ENCODE data around the gene GRK5.
"Not testable (repeated sequence)": the region's sequence is repeated elsewhere in the genome, so short reads cannot be mapped to it uniquely, and the experiment has no call there.

Gene GRK5

DNA sequence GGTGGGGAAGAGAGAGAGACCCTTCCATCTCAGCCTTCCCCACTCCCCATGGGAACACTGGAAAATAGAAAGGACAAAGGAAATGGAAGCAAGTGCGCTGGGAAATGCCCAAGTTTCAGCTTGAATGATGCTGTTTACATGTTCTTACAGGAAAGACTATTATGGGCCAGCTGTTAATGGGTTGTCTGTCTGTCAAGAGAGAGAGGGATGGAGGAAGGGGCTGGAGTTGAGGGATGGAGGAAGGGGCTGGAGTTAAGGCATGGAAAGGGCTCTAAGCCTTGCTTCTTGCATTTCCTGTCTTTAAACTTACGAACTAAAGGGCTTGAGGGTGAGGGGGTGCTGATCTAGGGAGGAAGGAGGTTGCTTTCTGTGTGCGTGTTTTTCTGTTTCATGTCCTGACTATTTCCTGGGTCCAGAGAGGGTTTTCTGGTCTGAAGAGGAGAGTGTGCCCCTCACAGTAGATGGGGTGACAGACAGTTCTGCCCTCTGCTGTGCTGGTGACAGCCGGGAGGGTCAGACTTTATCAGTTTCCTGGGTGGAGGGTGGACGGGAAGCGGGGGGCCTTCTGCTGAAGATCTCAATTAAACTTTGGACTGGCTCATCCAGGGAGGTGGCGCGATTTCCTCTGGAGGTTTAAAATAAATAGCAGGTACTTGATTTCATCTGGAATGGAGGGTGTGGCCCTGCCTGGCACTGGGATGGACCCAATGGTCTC lies 30.5 kb downstream of the GRK5 start:
- Histone ChIP-seq H3K4ac (ENCODE audit: low read depth, low read length) (no peak overlapping the region), H3K79me2 (ENCODE audit: control insufficient read depth, insufficient read depth, low read length) (no peaks in the 10 kb centered on the region), H3K36me3 (ENCODE audit: control insufficient read depth, insufficient read depth, low read length) (no peaks in the 10 kb centered on the region), H3K4me1 (ENCODE audit: control insufficient read depth, low read depth, low read length) (peaks cover 9% of the 10 kb centered on the region), H3K27ac (ENCODE audit: low read depth, low read length) (peak overlapping the region; percentile 29), H2BK120ac (ENCODE audit: low read depth, low read length) (no peak overlapping the region), H2BK15ac (replicated peaks; ENCODE audit: low read depth) (no peak overlapping the region), H3K9ac (ENCODE audit: low read length) (no peak overlapping the region), H3K56ac (ENCODE audit: low read length) (peak overlapping the region; percentile 11), H2BK5ac (ENCODE audit: low read length) (no peak overlapping the region), H4K5ac (ENCODE audit: low read length) (no peak overlapping the region), H2AK5ac (ENCODE audit: low read length) (no peak overlapping the region), H3K27me3 (ENCODE audit: insufficient read depth, low read length, poor library complexity) (no peaks in the 10 kb centered on the region), H4K8ac (ENCODE audit: low read depth, low read length) (no peak overlapping the region), H3K4me3 (ENCODE audit: low read length) (no peak overlapping the region), H3K23ac (ENCODE audit: low read length) (no peak overlapping the region), H3K4me2 (ENCODE audit: low read length) (no peak overlapping the region), H3K18ac (ENCODE audit: low read length) (no peak overlapping the region), H3K79me1 (ENCODE audit: low read length) (no peaks in the 10 kb centered on the region)
- WGBS (ENCODE audit: extremely low coverage, insufficient coverage, low lambda C conversion rate) = no CpG with 5 or more reads among the region's 8 CpGs
- DNase-seq = peak; percentile 40

- no peak for DNase-seq
- no peak overlapping the region for H2BK5ac ChIP-seq (ENCODE audit: low read length)
- H3K36me3 ChIP-seq (ENCODE audit: control insufficient read depth, insufficient read depth, low read length) = no peaks in the 10 kb centered on the region
- no peak overlapping the region for H3K9ac ChIP-seq (ENCODE audit: low read length)
- WGBS (ENCODE audit: extremely low coverage, insufficient coverage, low lambda C conversion rate) = no CpG with 5 or more reads among the region's 8 CpGs
- H3K79me1 ChIP-seq (ENCODE audit: low read length) = no peaks in the 10 kb centered on the region
- no peak overlapping the region for H4K5ac ChIP-seq (ENCODE audit: low read length)
- no peak overlapping the region for H2AK5ac ChIP-seq (ENCODE audit: low read length)
- no peak overlapping the region for H3K18ac ChIP-seq (ENCODE audit: low read length)
- no peak overlapping the region for H3K27ac ChIP-seq (ENCODE audit: low read depth, low read length)
- H3K56ac ChIP-seq (ENCODE audit: low read length) = peak overlapping the region; percentile 11
- no peak overlapping the region for H3K4me2 ChIP-seq (ENCODE audit: low read length)
- no peaks in the 10 kb centered on the region for H3K27me3 ChIP-seq (ENCODE audit: insufficient read depth, low read length, poor library complexity)
- no peak overlapping the region for H3K4me3 ChIP-seq (ENCODE audit: low read length)
- no peaks in the 10 kb centered on the region for H3K79me2 ChIP-seq (ENCODE audit: control insufficient read depth, insufficient read depth, low read length)
- no peak overlapping the region for H2BK120ac ChIP-seq (ENCODE audit: low read depth, low read length)
- no peak overlapping the region for H3K23ac ChIP-seq (ENCODE audit: low read length)
- H3K4ac ChIP-seq (ENCODE audit: low read depth, low read length) = no peak overlapping the region
- H3K4me1 ChIP-seq (ENCODE audit: control insufficient read depth, low read depth, low read length) = peaks cover 9% of the 10 kb centered on the region
- H4K8ac ChIP-seq (ENCODE audit: low read depth, low read length) = no peak overlapping the region
- no peak overlapping the region for H2BK15ac ChIP-seq (replicated peaks; ENCODE audit: low read depth)
Observed at GRCh38 chr10:119238577-119238976, 31.2 kb downstream of the GRK5 start.

DNA sequence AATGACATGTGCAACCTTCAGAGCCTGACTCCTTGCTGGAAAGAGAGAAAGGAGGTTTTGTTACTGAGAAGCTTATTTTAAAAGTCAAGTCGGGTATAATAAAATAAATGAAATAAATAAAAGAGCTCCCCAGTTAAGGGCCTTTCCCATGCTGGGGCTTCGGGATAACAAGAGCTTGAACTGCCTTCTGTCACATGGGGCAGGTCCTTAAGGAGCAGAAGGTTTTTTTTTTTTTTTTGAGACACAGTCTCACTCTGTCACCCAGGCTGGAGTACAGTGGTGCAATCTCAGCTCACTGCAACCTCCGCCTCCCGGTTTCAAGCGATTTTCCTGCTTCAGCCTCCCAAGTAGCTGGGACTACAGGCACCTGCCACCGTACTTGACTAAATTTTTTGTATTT lies 31.6 kb downstream of the GRK5 start:
- H2AK5ac ChIP-seq (ENCODE audit: low read length); H3K4me3 ChIP-seq (ENCODE audit: low read length); H3K18ac ChIP-seq (ENCODE audit: low read length); H3K4me1 ChIP-seq (ENCODE audit: control insufficient read depth, low read depth, low read length); H3K27ac ChIP-seq (ENCODE audit: low read depth, low read length); H3K27me3 ChIP-seq (ENCODE audit: insufficient read depth, low read length, poor library complexity); H3K4ac ChIP-seq (ENCODE audit: low read depth, low read length); H3K4me2 ChIP-seq (ENCODE audit: low read length); H3K9ac ChIP-seq (ENCODE audit: low read length); DNase-seq; H3K79me1 ChIP-seq (ENCODE audit: low read length); H2BK5ac ChIP-seq (ENCODE audit: low read length); H2BK15ac ChIP-seq (replicated peaks; ENCODE audit: low read depth); H3K56ac ChIP-seq (ENCODE audit: low read length); H2BK120ac ChIP-seq (ENCODE audit: low read depth, low read length); H4K8ac ChIP-seq (ENCODE audit: low read depth, low read length); H3K79me2 ChIP-seq (ENCODE audit: control insufficient read depth, insufficient read depth, low read length); H4K5ac ChIP-seq (ENCODE audit: low read length); H3K36me3 ChIP-seq (ENCODE audit: control insufficient read depth, insufficient read depth, low read length); H3K23ac ChIP-seq (ENCODE audit: low read length): not testable (repeated sequence)
- no CpG with 5 or more reads among the region's 6 CpGs for WGBS (ENCODE audit: extremely low coverage, insufficient coverage, low lambda C conversion rate)

GRCh38 chr10:119239630-119240029 lies 32.3 kb downstream of the GRK5 start:
- not testable (repeated sequence) for H2BK5ac ChIP-seq (ENCODE audit: low read length); H3K56ac ChIP-seq (ENCODE audit: low read length); H2BK15ac ChIP-seq (replicated peaks; ENCODE audit: low read depth); H3K4me1 ChIP-seq (ENCODE audit: control insufficient read depth, low read depth, low read length); H3K4ac ChIP-seq (ENCODE audit: low read depth, low read length); H3K27me3 ChIP-seq (ENCODE audit: insufficient read depth, low read length, poor library complexity); H3K4me3 ChIP-seq (ENCODE audit: low read length); H4K5ac ChIP-seq (ENCODE audit: low read length); H3K18ac ChIP-seq (ENCODE audit: low read length); DNase-seq; H4K8ac ChIP-seq (ENCODE audit: low read depth, low read length); H2AK5ac ChIP-seq (ENCODE audit: low read length); H3K23ac ChIP-seq (ENCODE audit: low read length); H3K36me3 ChIP-seq (ENCODE audit: control insufficient read depth, insufficient read depth, low read length); H3K9ac ChIP-seq (ENCODE audit: low read length); H3K79me2 ChIP-seq (ENCODE audit: control insufficient read depth, insufficient read depth, low read length); H2BK120ac ChIP-seq (ENCODE audit: low read depth, low read length); H3K27ac ChIP-seq (ENCODE audit: low read depth, low read length); H3K79me1 ChIP-seq (ENCODE audit: low read length); H3K4me2 ChIP-seq (ENCODE audit: low read length)
- WGBS (ENCODE audit: extremely low coverage, insufficient coverage, low lambda C conversion rate) = no CpG with 5 or more reads among the region's 4 CpGs

DNA sequence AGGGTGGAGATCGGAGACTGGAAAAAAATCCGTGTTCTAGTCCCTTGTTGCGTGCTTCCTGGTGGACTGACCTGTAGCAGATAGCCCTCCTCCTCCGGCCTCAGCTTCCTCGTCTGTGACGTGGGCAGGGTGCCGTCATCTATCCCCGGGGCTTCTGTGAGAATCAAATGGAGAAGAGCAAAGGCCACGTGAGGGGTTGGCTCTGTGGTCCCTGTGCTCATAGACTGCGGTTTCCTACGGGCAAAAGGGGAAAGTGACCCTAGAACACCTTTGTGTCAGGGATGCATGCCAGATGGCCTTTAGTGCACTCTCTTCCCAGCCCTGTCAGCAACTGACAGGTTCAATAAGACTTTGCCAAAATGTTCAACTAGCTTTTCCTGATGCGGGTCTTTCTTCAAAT lies 33.7 kb downstream of the GRK5 start:
- no peak for DNase-seq
- H3K27ac ChIP-seq (ENCODE audit: low read depth, low read length) = no peak overlapping the region
- H3K56ac ChIP-seq (ENCODE audit: low read length) = no peak overlapping the region
- H3K9ac ChIP-seq (ENCODE audit: low read length) = no peak overlapping the region
- H3K79me1 ChIP-seq (ENCODE audit: low read length) = no peaks in the 10 kb centered on the region
- no peak overlapping the region for H3K4ac ChIP-seq (ENCODE audit: low read depth, low read length)
- no peak overlapping the region for H3K18ac ChIP-seq (ENCODE audit: low read length)
- WGBS (ENCODE audit: extremely low coverage, insufficient coverage, low lambda C conversion rate) = no CpG with 5 or more reads among the region's 12 CpGs
- H3K79me2 ChIP-seq (ENCODE audit: control insufficient read depth, insufficient read depth, low read length) = no peaks in the 10 kb centered on the region
- peaks cover 9% of the 10 kb centered on the region for H3K4me1 ChIP-seq (ENCODE audit: control insufficient read depth, low read depth, low read length)
- no peak overlapping the region for H2BK120ac ChIP-seq (ENCODE audit: low read depth, low read length)
- H2BK15ac ChIP-seq (replicated peaks; ENCODE audit: low read depth) = no peak overlapping the region
- H3K23ac ChIP-seq (ENCODE audit: low read length) = no peak overlapping the region
- no peak overlapping the region for H4K8ac ChIP-seq (ENCODE audit: low read depth, low read length)
- no peaks in the 10 kb centered on the region for H3K36me3 ChIP-seq (ENCODE audit: control insufficient read depth, insufficient read depth, low read length)
- no peak overlapping the region for H4K5ac ChIP-seq (ENCODE audit: low read length)
- H3K27me3 ChIP-seq (ENCODE audit: insufficient read depth, low read length, poor library complexity) = no peaks in the 10 kb centered on the region
- H2BK5ac ChIP-seq (ENCODE audit: low read length) = no peak overlapping the region
- H3K4me3 ChIP-seq (ENCODE audit: low read length) = no peak overlapping the region
- no peak overlapping the region for H2AK5ac ChIP-seq (ENCODE audit: low read length)
- no peak overlapping the region for H3K4me2 ChIP-seq (ENCODE audit: low read length)

GRCh38 chr10:119242186-119242585 lies 34.8 kb downstream of the GRK5 start:
- Histone ChIP-seq H2AK5ac (ENCODE audit: low read length) (peak overlapping the region; percentile 83), H3K27me3 (ENCODE audit: insufficient read depth, low read length, poor library complexity) (no peaks in the 10 kb centered on the region), H3K79me2 (ENCODE audit: control insufficient read depth, insufficient read depth, low read length) (no peaks in the 10 kb centered on the region), H3K4me1 (ENCODE audit: control insufficient read depth, low read depth, low read length) (peaks cover 8% of the 10 kb centered on the region), H3K27ac (ENCODE audit: low read depth, low read length) (no peak overlapping the region), H3K23ac (ENCODE audit: low read length) (peak overlapping the region; percentile 48), H2BK120ac (ENCODE audit: low read depth, low read length) (no peak overlapping the region), H3K56ac (ENCODE audit: low read length) (peak overlapping the region; percentile 71), H3K4ac (ENCODE audit: low read depth, low read length) (no peak overlapping the region), H3K79me1 (ENCODE audit: low read length) (no peaks in the 10 kb centered on the region), H4K5ac (ENCODE audit: low read length) (no peak overlapping the region), H3K18ac (ENCODE audit: low read length) (no peak overlapping the region), H4K8ac (ENCODE audit: low read depth, low read length) (no peak overlapping the region), H3K4me2 (ENCODE audit: low read length) (no peak overlapping the region), H3K9ac (ENCODE audit: low read length) (no peak overlapping the region), H2BK5ac (ENCODE audit: low read length) (no peak overlapping the region), H3K4me3 (ENCODE audit: low read length) (no peak overlapping the region), H2BK15ac (replicated peaks; ENCODE audit: low read depth) (no peak overlapping the region), H3K36me3 (ENCODE audit: control insufficient read depth, insufficient read depth, low read length) (no peaks in the 10 kb centered on the region)
- no peak for DNase-seq
- no CpG with 5 or more reads among the region's 7 CpGs for WGBS (ENCODE audit: extremely low coverage, insufficient coverage, low lambda C conversion rate)

All from mesendoderm (in vitro differentiated cells).